NCI-H187 treated with DMSO at 0.1 percent for 48 hours (cell line): ENCODE measurements around the gene PREP.
"Not testable (repeated sequence)": the region's sequence is repeated elsewhere in the genome, so short reads cannot be mapped to it uniquely, and the experiment has no call there.

Experiments used
- DNase-seq: peaks from one replicate; lab custom pipeline; 2025; lab: John Stamatoyannopoulos, UW

Gene PREP

DNA sequence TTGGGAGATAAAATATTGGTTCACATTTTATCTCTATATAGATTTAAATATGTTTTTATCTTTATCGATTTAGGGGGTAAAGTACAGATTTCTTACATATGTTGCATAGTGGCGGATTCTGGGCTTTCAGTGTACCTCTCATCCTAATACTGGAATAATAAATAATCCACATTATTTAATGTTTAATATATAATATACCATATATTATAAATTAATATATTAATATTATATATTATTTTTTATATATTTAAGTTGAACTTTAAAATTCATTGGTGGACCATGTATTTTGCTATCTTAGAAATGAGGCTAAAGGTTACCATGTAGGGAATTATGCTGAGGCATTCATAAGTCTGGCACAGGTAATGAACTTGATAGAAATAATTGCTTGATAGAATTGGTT lies 133.5 kb downstream of the PREP start:
- no peak for DNase-seq

DNA sequence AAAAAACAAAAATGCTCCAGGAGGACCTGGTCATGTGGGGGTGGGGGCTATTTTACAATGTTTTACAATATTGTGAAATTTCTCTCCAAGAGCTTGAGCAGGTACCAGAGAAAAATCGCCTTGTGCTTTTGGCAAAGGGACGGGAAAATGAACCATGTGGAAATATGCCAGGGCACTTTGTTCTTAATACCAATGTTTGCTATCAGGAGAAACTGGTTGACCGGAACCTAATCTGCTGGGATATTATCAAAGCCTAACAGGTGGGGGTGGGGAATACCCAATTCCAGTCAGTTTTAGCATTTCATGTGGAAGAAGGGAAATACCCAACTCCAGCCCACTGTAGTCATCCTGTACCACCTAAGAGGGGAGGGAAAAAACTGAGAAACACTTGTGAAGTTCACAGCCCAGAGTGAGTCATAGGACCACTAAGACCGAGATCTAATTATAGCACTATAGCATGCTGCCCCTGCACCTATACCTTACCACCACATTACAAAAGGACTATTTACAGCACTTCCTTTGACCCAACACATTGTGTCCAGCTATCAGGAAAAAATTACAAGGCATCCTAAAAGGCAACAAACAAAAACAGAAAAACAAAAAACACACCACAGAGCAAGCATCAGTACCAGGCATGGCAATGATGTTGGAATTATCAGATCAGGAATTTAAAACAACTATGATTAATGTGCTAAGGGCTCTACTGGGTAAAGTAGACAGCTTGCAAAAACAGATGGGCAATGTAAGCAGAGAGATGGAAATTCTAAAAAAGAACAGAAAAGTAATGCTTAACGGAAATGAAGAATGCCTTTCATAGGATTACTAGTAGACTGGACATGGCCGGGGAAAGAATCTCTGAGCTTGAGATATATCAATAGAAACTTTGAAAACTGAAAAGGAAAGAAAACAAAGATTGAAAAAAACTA lies 138.9 kb downstream of the PREP start:
- DNase-seq: no peak

DNA sequence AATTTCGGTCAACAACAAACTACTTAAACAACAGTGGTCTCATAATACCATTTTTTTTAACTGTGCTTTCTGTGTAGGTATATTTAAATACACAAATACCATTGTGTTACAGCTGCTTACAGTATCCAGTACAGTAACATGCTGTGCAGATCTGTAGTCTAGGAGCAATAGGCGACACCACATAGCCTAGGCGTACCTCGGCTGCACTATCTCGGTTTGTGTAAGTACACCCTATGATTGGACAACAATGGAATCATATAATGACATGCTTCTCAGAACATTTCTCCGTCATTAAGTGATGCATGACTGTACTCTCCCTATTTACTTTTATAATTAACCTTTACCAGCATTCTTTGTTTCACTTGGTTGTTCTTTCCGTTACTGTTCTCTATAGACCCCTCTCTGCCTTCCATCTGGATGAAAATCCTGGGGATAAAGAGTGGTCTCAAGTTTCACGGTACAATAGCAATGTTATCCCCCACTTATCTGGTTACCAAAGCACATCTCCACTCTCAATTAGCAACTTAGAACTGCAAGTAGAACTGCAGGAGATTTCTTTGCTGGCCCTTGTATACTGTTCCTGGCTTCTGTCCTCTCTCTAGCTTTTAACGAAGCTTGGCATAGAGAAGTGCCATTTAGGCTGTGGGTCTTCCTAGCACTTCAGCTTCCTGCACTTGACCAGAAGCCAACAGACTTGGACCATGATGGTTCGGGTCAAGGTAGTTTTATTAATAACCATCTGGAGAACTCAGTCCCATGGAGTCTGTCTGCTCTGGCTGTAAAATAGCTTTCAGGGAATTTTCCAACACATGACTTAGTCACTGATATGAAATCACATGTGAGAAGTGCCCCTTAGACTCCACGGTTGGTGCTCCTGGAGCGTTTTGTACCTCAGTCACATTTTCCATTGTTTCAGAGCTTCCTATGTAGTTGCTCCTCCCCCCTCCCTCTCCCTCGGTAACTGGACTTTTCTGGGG lies 142.7 kb downstream of the PREP start:
- DNase-seq: peak; percentile 75

DNA sequence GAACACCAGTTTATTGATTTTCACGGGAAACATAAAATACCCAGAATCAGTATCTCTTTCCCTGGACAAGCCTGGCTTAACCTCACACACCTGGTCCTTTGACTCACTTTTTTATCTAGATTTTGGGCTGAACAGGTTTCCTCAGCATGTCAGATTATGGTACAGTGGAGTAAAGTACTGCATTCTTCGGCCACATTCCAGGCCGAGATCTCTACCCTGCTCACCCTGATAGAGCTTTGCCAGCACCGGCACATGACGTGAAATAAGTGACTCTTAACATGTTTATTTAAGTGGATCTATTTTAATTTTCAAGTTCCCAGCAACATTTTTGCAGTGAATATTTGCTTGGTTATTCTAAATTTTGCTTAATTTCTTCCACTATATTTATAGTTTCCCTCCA lies 144.1 kb downstream of the PREP start:
- no peak for DNase-seq

DNA sequence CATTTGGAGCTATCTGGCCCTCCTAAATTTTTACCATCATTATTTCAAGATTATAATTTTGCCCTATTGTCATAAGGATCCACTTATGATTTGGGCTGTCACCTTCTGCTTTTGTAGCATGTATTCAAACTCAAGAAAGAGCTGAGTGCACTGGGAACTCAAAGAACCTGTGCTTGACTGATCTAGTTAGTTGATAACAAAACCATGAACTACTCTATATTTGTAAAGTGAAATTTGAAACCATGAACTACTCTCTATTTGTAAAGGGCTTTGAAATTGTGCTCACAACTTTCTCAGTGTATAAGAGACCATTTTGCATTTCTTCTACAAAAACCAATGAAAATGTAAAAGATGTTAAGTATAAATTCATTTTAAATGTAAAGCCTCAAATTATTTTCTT lies 145.5 kb downstream of the PREP start:
- DNase-seq: no peak

DNA sequence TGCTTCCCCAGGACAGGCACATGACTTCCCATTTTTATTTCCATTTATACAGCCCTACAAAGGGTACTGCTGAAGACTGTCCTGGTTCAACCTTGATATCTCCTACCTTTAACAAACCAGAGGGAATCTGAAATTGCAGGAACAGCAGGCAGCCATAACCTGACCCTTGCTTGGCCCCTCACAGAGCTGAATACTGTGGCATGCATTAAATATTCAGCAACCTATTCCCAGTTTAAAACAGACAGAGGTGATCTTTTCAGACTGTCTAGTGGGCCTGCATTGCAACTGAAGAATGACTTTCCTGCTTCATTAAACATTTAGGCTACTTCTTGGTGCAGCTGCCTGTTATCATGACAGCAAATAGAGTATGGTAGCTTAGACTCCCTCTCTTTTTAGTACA lies 146.3 kb downstream of the PREP start:
- no peak for DNase-seq

DNA sequence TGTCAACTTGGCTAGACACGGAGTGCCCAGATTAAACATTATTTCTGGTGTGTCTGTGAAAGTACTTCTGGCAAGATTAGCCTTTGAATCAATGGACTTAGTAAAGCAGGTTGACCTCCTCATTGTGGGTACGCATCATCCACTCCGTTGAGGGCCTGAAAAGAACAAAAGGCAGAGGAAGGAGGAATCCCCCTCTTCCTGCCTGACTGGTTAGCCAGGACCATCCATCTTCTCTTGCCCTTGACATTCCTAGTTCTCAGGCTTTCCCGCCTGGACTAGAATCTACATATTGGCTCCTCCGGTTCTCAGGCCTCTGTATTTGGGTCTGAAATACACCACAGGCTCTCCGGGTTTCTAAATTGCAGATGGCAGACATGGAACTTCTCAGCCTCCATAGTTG lies 149.1 kb downstream of the PREP start:
- no peak for DNase-seq

DNA sequence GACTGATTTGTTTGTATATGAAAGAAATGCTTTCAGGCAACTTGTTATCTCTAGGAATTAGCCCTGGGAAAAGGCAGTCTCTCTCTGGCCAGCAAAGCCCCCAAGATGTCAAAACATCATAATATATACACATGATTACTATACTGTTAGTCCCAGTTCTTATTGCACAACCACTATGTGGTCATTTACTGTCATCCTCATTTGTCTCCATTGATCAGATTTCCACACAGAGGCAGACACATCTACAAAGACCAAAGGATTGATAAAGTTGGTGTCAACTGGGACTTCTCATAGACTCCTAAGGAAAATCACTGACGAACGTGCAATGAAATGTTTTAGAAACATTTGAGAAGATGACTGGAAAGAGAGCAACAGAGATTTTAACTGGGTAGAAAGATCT lies 151.2 kb downstream of the PREP start:
- no peak for DNase-seq

DNA sequence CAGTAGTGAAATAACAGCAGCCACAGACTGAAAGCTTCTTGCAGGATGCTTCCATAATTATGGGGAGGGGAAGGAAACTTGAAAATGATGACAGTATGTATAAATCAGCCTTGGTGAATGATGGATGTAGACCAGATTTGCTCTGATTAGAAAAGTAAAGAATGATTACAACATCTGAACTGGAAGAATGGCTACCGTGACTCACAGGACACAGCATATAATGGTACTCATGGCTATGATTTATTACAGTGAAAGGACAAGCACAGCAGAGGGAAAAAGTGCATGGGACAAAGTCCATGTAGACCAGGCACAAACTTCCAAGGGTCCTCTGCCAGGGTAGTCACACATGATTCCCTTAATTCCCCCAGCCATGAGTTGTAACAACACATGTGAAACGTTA lies 152.3 kb downstream of the PREP start:
- DNase-seq: no peak

DNA sequence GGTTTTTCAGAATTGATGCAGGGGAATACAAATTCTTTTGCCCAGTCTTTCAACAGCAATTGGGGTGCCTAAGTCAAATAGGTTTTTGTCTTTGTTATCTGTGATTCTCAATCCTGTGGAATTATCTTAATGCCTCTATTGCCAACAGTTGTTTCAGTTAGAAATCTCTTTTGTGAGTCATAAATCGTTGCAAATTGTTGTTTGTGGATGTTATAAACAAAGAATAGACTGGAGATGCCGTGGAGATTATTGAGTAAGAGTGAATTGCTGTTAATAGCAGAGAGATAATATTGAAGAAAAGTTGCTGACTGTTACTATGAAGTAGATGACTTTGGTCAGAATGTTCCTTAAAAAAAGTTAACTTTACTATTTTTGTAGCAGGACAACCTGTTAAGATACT lies 159.4 kb downstream of the PREP start:
- DNase-seq: no peak

DNA sequence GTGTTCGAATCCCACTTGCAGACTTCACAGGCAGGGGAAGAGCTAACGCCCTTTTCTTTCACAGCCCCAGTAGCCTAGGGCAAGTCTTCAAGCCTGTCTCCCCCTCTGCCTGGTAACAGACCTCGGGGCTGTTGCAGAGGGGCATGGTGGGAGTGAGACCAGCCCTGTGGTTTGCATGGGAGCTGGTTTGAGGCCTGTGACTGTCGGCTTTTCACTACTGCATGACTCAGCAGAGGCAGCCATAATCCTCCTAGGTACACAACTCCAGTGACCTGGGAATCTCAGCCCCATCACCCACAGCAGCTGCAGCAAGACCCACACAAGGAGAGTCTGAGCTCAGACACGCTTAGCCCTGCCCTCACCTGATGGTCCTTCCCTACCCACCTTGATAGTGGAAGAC lies 167.7 kb downstream of the PREP start:
- DNase-seq: no peak

DNA sequence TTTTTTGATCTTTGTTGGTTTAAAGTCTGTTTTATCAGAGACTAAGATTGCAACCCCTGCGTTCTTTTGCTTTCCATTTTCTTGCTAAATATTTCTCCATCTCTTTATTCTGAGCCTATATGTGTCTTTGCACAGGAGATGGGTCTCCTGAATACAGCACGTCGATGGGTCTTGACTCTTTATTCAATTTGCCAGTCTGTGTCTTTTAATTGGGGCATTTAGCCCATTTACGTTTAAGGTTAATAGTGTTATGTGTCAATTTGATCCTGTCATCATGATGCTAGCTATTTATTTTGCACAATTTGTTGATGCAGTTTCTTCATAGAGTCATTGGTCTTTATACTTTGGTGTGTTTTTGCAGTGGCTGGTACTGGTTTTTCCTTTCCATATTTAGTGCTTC lies 171.1 kb downstream of the PREP start:
- DNase-seq: not testable (repeated sequence)
